Endothelial cell of umbilical vein (primary cell): ENCODE measurements around the gene MRPS11. TPM values are rescaled to one million over a fixed set of nuclear protein-coding genes. Genes with fewer than 3 reads are reported as not detected.

Source experiments
- BruUV-seq: library from RNA; stranded (reverse); fragments of 400-500 nt; replicated peaks from 2 replicates; lab custom pipeline; 2021; lab: Mats Ljungman, UMichigan
- CTCF ChIA-PET: fragments of 300-600, 350-600 bp; sonication (Branson Sonifier 250); formaldehyde crosslinking; loops from one replicate; lab custom pipeline; 2021; ENCODE audit warnings: antibody characterized with exemption, inconsistent platforms; lab: Charles Lee
- POLR2A ChIA-PET: fragments of 300-600, 350-600 bp; sonication (Branson Sonifier 250); formaldehyde crosslinking; loops from one replicate; lab custom pipeline; 2021; ENCODE audit warnings: antibody characterized with exemption, inconsistent platforms; lab: Charles Lee
- DNase-seq: peaks from one replicate; pipeline ENCODE4 v3.0.0-alpha.2; 2011; ENCODE audit warnings: low read depth, low spot score
- FAIRE-seq: peaks from 2 replicates; lab custom pipeline; 2011; peaks lifted over from hg19 to GRCh38; lab: Jason Lieb, UNC
- H2AFZ ChIP-seq: 2 replicates; pipeline ENCODE4 v1.6.0; 2012; ENCODE audit warnings: low read depth, low read length, control low read depth, inconsistent platforms
- H3K27ac ChIP-seq: 2 replicates; pipeline ENCODE4 v1.5.1; 2011; ENCODE audit warnings: low read depth, mild to moderate bottlenecking, control low read depth, low read length, moderate library complexity; ENCODE audit not compliant: insufficient read depth
- H3K27me3 ChIP-seq, 2 experiments: 2 replicates each; pipeline versions ENCODE4 v1.6.0 to v1.6.1; 2011; ENCODE audit warnings: low read length in 2 of 2, mixed read lengths in 1 of 2; ENCODE audit not compliant: control insufficient read depth in 2 of 2, insufficient read depth in 2 of 2
- H3K36me3 ChIP-seq, 2 experiments: 2 replicates in 1 of 2; 3 replicates in 1 of 2; pipeline ENCODE4 v1.5.1; 2011; ENCODE audit warnings: low read length in 2 of 2, mild to moderate bottlenecking in 1 of 2, moderate library complexity in 1 of 2; ENCODE audit not compliant: control insufficient read depth in 2 of 2, insufficient read depth in 2 of 2; ENCODE audit errors: extremely low read depth in 1 of 2
- H3K4me1 ChIP-seq: 3 replicates; pipeline ENCODE4 v1.5.1; 2011; ENCODE audit warnings: mild to moderate bottlenecking, low read length; ENCODE audit not compliant: control insufficient read depth, insufficient read depth; ENCODE audit errors: extremely low read depth
- H3K4me2 ChIP-seq: 2 replicates; pipeline ENCODE4 v1.6.1; 2011; ENCODE audit warnings: low read length, control low read depth, mixed read lengths; ENCODE audit not compliant: insufficient read depth
- H3K4me3 ChIP-seq, 3 experiments: fragments of 200-600 bp in 1 of 3; sonication (generic), shearing (Covaris generic) in 1 of 3; replicated peaks in 1 of 3; 2 replicates each; pipeline ENCODE4 v1.5.1; 2011 to 2016; ENCODE audit warnings: control low read depth in 3 of 3, low read length in 3 of 3, mild to moderate bottlenecking in 2 of 3, inconsistent platforms in 1 of 3, low read depth in 1 of 3, moderate library complexity in 1 of 3; ENCODE audit not compliant: insufficient read depth in 1 of 3
- H3K79me2 ChIP-seq: 2 replicates; pipeline ENCODE4 v1.6.0; 2012; ENCODE audit warnings: low read length, inconsistent platforms; ENCODE audit not compliant: control insufficient read depth, insufficient read depth
- H3K9ac ChIP-seq: replicated peaks from 2 replicates; pipeline ENCODE3; 2011; ENCODE audit warnings: low read length, control low read depth; ENCODE audit not compliant: insufficient read depth; ENCODE audit errors: extremely low read depth
- H3K9me1 ChIP-seq: replicated peaks from 3 replicates; pipeline ENCODE4 v1.6.0; 2011; ENCODE audit warnings: mild to moderate bottlenecking, low read length; ENCODE audit not compliant: control insufficient read depth, insufficient read depth; ENCODE audit errors: extremely low read depth
- H3K9me3 ChIP-seq: replicated peaks from 2 replicates; pipeline ENCODE4 v1.5.1; 2012; ENCODE audit warnings: low read length, inconsistent platforms; ENCODE audit not compliant: control insufficient read depth, insufficient read depth
- H4K20me1 ChIP-seq: replicated peaks from 2 replicates; pipeline ENCODE3; 2011; ENCODE audit warnings: mild to moderate bottlenecking, low read length; ENCODE audit not compliant: control insufficient read depth, insufficient read depth; ENCODE audit errors: extremely low read depth
- CTCF ChIP-seq, 2 donors: IDR thresholded peaks; 1 replicate in 1 of 2; 2 replicates in 1 of 2; pipeline ENCODE4 v1.5.1; 2011; ENCODE audit warnings: low read length in 2 of 2, mild to moderate bottlenecking in 2 of 2, moderate library complexity in 2 of 2, control low read depth in 1 of 2, inconsistent platforms in 1 of 2, low read depth in 1 of 2; ENCODE audit not compliant: insufficient read depth in 1 of 2; ENCODE audit errors: extremely low read depth in 1 of 2
- EZH2 ChIP-seq: IDR thresholded peaks from 2 replicates; pipeline ENCODE4 v1.6.1; 2012; ENCODE audit warnings: borderline replicate concordance, low read depth, mild to moderate bottlenecking, moderate library complexity, low read length, inconsistent platforms; ENCODE audit not compliant: severe bottlenecking
- FOS ChIP-seq: IDR thresholded peaks from 2 replicates; pipeline ENCODE4 v1.6.1; 2011; ENCODE audit warnings: mild to moderate bottlenecking, low read length, moderate library complexity, borderline replicate concordance; ENCODE audit not compliant: insufficient read depth
- GATA2 ChIP-seq: IDR thresholded peaks from 2 replicates; pipeline ENCODE4 v1.7.0; 2011; ENCODE audit warnings: low read depth, mild to moderate bottlenecking, moderate library complexity, mixed read lengths, low read length; ENCODE audit not compliant: insufficient read length, insufficient read depth
- JUN ChIP-seq: IDR thresholded peaks from 2 replicates; pipeline ENCODE4 v1.6.1; 2011; ENCODE audit warnings: borderline replicate concordance, low read depth; ENCODE audit not compliant: insufficient read length, insufficient read depth
- MAX ChIP-seq: IDR thresholded peaks from 2 replicates; pipeline ENCODE4 v1.6.1; 2011; ENCODE audit not compliant: insufficient read depth, insufficient read length
- MYC ChIP-seq: IDR thresholded peaks from one replicate; pipeline ENCODE4 v1.6.1; 2011; ENCODE audit warnings: mild to moderate bottlenecking, low read depth, low read length
- POLR2A ChIP-seq: IDR thresholded peaks from 2 replicates; pipeline ENCODE4 v1.6.1; 2012; ENCODE audit warnings: low read depth, mild to moderate bottlenecking, control low read depth, low read length
- POLR2AphosphoS5 ChIP-seq: IDR thresholded peaks from 2 replicates; pipeline ENCODE4 v1.6.1; 2012; ENCODE audit warnings: low read depth, mild to moderate bottlenecking, control low read depth, low read length, moderate library complexity; ENCODE audit not compliant: insufficient read depth
- dilution Hi-C: fragments of 300-500 bp; cut with MboI; formaldehyde crosslinking; loops from one replicate; pipeline ENCODE4 v1.15.0; 2019; ENCODE audit warnings: low sequenced_read_pairs; ENCODE audit not compliant: extremely low pct_ligation_motif_present
- intact Hi-C: fragments of 100-400 bp; cut with micrococcal nuclease; formaldehyde crosslinking; loops from one replicate; pipeline ENCODE4 v1.10.0; 2022
- polyA plus RNA-seq, 4 experiments: library from polyadenylated mRNA; depleted of rRNA in 3 of 4; stranded (reverse) in 3 of 4; unstranded in 1 of 4; fragments of >200 nt; gene quantifications; 2 replicates each; pipeline versions ENCODE4 v1.2.1 to v1.2.3, GENCODE V29; 2011 to 2012; ENCODE audit warnings: missing spikeins in 1 of 4
- total RNA-seq: library from RNA; stranded (reverse); gene quantifications from 2 replicates; pipeline ENCODE4 v1.2.3, GENCODE V29; 2021

The MRPS11 gene
- total and polyA plus RNA-seq, 2 donors (not counting 3 experiments of a cell fraction or from before 2014, with no cell fraction given), result 66.3 to 97.9 TPM

GRCh38 chr15:88470625-88471372 lies 3.3 kb downstream of the MRPS11 start:
- H3K27me3 ChIP-seq, result no peaks in the 10 kb centered on the region
- no peaks in the 10 kb centered on the region for H3K9me3 ChIP-seq
- no peak for FAIRE-seq
- no peaks in the 10 kb centered on the region for H3K9me1 ChIP-seq
- H4K20me1 ChIP-seq, result no peaks in the 10 kb centered on the region
- CTCF ChIA-PET, result no interaction called here
- no peak overlapping the region for H3K4me2 ChIP-seq
- H3K4me1 ChIP-seq, result peaks cover 17% of the 10 kb centered on the region
- H3K27ac ChIP-seq, result no peak overlapping the region
- dilution Hi-C loops (no loop called here), intact Hi-C loops (no loop called here)
- BruUV-seq, result no TSS peak
- TF ChIP-seq MYC (no peak), MAX (no peak), FOS (no peak), CTCF (IDR thresholded peaks at IDR 0.05; ENCODE audit: extremely low read depth in 1 of 2, insufficient read depth in 1 of 2, low read depth in 1 of 2, low read length in 2 of 2) (no peak), POLR2AphosphoS5 (no peak), GATA2 (no peak), POLR2A (no peak), JUN (no peak), EZH2 (no peak)
- peaks cover 9 to 11% of the 10 kb centered on the region in 2 experiments for H3K36me3 ChIP-seq
- no peak overlapping the region for H3K4me3 ChIP-seq
- peaks cover 39% of the 10 kb centered on the region for H3K79me2 ChIP-seq
- POLR2A ChIA-PET, result no interaction called here
- H3K9ac ChIP-seq, result no peak overlapping the region
- H2AFZ ChIP-seq, result no peak overlapping the region
- DNase-seq, result no peak
